NCI-H446 (cell line): ENCODE results near the gene WIPF3.

Source experiments
- DNase-seq, 2 experiments: peaks; one replicate each; lab custom pipeline; 2025; lab: John Stamatoyannopoulos, UW

WIPF3 gene, protein sequence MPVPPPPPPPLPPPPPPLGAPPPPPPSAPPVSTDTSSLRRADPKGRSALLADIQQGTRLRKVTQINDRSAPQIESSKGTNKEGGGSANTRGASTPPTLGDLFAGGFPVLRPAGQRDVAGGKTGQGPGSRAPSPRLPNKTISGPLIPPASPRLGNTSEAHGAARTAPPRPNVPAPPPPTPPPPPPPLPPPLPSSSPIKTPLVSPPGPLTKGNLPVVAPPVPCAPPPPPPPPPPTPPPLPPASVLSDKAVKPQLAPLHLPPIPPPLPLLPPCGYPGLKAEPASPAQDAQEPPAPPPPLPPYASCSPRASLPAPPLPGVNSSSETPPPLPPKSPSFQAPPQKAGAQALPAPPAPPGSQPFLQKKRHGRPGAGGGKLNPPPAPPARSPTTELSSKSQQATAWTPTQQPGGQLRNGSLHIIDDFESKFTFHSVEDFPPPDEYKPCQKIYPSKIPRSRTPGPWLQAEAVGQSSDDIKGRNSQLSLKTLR

DNA sequence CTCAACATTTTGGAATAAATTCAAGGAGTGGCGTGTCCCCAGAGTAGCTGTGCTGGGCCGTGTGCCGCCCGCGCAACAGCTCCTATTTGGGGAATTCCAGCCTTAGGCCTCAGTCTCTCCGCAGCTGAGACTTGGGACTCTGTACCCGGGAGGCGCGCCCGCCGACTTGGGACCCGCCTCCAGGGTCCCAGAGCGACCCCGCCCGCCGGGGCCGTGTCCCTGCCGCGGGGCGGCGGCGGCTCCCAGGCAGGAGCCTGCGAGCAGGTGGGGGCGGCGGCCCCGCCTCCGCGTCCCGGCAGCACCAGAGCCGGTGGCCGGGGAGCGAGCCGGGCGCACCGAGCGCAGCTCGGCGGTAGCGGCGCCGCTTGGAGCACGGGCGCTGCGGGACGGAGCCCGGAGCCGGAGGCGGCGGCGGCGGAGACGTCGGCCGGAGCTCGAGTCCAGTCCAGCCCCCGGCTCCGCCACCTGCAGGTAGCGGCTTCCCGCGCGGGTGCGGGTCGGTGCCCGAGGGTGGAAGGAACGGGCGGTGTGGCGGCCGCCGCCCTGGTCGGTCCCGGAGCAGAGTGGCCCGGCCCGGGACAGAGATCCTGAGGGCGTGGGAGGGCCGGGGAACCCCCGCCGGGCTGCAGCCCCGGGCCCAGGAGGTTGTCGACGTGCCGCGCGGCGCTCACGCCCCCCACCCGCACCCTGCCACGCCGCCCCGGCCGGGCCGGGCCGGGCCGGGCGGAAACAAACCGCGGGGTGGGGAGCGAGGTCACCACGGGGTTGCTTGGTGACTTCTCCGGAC is at the start of gene WIPF3:
WIPF3 (plus strand) TSS at position 301 of the 787 bp plus-strand sequence. CDS start 28,217 bp downstream, outside the sequence.
- no peak for DNase-seq

DNA sequence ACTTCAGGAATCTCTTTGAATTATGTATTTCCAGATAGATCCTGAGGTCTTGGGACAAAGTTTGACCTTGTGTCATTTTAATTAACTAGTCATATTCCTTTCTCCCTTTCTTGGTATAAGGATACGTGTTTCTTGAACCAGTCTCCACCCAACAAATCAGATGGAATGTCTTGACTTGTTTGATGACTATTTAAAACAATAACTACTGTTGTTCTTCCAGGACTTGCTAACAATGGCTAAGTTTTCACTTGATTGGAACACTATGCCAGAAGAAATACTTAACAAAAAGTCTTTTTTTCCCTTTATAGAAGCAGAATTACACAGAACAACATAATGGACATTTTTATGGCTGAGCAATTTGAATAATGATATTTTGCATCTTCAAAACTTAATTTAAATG is 43.0 kb upstream of the WIPF3 start:
- DNase-seq = no peak

DNA sequence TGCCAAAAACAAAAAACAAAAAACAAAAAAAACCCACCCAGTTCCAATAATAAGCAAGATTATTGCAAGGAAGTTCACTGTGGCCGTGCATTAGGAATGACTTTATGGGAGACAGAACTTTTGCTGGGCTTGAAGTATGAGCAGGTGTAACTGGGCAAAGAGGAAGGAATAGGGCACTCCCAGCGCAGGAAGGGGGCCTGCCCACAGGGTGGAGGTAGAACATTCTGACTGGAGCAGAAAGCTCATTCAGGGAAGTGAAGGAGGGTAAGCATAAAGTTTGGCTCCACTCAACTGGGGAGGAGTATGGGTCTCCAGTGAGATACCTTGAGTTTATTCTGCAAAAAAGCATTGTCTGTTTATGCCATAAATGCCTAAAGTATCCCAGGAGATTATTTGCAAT is 42.1 kb upstream of the WIPF3 start:
- DNase-seq = no peak

DNA sequence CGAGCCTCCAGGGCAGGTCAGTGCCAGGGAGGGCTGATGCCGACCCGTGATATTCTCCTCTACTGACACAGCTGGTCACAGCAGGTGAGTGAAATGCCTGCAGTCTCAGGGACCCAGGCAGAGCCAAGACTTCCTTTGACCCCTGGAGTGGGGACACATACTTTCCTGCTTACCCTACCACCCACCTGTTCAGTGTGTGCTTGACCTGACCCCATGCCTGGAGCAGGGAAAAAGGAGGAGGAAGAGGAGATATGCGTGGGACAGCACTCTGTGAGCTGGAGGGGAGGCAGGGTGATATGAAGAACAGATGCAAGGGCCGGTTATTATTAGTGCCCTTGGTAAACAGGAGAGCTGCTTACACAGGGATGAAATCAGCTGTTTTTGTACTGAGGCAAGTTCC is 40.8 kb upstream of the WIPF3 start:
- no peak for DNase-seq

DNA sequence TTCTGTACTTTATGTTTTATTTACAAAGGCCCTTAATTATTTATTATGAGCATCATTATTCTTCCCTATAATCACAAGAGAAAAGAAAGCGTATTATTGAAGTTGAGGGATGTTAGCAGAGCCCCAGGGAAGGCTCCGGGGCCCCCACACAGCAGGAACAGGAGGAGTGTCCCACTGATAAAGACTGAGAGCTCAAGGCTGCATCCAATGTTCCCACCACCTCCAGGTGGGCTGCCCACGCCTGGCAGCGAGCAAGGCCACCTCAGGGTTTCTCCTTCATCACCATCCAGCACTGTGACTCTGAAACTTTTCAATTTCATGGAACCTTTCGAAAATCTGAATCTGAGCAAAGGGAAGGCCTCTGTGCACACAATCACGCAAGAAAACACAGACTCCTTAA is 35.9 kb upstream of the WIPF3 start:
- DNase-seq = no peak

DNA sequence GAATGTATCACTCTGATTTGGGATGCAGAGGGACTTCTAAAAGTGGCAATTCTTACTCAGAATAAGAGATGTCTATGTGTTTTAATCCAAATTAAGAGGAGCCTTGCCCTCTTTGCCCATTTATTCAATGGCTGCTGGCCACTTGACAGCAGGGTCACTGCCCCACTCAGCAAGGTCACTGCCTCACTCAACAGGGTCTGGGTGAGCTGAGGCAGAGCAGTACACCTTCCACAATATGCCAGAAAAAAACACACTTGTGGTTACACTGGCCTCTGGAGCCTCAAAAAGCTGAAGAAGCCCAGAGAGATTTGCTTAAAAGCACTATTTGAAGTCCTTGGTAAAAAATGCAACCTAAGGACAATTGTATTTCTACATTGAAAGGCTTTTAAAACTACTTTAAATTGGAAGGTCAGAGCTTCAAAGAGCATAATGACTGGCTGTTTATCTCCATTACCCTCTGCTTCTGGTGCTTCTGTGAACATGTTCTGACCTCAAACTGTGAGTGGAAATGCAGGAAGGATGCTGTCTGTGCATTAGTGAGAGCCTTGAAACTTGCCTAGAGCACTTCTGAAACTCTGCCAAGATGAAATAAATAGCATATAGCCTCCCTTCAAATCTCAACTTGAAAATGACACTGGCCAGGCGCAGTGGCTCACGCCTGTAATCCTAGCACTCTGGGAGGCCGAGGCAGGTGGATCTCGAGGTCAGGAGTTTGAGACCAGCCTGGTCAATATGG is 35.1 kb upstream of the WIPF3 start:
- DNase-seq = no peak

DNA sequence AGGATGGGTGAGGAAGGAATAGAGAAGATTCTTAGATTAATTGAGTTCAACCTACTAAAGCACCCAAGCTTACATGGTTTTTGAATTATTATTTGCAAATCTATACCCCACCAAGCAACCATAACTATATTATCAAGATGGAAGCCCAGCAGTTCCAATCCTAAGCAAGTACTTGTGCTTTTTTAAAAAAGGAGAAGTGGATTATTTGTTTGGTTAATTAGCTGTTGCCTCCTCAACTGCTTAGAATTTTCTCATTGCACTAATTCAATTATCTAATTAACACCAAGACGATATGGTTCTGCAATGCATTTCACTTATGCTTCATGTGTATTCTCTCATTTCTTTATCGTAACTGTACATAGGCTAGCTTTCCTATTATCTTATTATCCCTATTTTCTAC is 27.3 kb upstream of the WIPF3 start:
- no peak for DNase-seq

DNA sequence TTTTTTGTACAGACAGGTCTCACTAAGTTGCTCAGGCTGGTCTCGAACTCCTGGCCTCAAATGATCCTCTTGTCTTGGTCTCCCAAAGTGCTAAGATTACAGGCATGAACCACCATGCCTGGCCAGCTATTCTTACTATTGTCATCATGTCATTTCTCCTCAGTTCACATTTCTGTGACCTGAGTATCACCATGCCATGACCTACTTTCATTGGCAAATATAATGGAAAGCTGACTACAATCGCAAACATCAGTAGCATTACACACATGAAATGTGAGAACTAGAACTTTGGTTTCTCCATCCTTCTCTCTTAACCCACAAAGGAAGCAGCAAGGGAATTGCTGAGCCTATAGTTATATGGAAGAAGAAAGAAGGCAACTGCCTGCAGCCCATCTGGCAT is 26.0 kb upstream of the WIPF3 start:
- no peak for DNase-seq

DNA sequence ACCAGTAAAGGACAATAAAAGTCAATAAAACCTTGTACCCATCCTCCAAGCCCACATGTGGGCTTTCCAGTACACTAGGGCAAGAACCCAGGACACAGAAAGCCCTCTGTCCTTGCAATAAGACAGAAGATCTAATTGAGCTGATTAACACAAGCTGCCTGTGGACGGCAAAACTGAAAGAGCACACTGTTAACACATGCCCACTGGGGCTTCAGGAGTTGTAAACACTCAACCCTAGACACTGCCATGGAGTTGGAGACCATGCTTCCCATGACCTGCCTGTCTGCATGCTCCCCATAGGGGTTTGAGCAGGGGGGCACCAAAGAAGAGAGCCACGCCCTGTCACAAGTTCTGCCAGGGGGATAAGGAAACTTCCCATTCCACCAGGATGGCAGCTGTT is 22.6 kb upstream of the WIPF3 start:
- DNase-seq = no peak

DNA sequence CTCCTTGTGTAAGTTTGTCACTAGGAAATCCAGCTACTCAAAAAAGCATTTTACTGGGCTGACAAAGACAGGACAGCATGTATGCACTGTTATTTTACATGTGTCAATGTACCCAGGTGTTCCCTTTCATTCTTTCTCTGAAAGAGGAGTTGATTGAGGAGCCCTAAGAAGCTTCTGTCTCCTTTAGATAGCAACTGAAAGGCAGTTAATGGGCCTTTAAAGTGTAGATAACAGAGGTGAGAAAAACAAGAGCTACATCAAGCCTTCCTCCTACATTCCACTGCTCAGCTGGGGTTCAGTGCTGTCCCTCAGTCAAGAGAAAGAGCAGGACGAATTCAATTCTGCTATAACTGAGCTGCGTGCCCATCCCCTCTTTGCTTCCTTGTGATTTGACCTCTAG is 12.8 kb upstream of the WIPF3 start:
- DNase-seq = no peak

DNA sequence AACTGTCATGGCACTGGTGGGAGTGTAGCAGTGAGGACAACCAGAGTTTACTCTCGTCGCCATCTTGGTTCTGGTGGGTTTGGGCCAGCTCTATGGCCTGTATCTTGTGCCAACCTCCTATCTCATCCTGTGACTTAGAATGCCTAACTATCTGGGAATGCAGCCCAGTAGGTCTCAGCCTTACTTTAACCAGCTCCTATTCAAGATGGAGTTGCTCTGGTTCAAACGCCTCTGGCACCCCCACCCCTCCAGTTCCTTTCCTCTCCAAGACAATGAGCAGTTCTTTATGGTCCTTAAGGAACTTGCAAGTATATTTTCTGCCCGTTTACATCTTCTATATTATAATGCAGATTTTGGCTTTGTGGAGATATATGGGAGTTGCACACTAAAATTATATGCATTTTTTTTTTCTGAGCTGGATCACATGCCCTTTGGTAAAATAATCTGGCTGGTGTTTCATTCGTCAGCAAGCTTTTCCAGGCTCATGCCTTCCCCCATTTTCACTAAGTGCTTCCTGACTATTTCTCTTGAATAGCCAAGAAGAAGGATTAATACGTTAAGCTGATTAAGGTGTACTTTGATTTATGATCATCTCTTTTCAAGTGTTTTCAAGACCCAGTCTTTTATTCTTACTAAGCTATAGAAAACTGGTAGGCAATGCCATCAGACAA is 11.2 kb upstream of the WIPF3 start:
- DNase-seq = no peak

DNA sequence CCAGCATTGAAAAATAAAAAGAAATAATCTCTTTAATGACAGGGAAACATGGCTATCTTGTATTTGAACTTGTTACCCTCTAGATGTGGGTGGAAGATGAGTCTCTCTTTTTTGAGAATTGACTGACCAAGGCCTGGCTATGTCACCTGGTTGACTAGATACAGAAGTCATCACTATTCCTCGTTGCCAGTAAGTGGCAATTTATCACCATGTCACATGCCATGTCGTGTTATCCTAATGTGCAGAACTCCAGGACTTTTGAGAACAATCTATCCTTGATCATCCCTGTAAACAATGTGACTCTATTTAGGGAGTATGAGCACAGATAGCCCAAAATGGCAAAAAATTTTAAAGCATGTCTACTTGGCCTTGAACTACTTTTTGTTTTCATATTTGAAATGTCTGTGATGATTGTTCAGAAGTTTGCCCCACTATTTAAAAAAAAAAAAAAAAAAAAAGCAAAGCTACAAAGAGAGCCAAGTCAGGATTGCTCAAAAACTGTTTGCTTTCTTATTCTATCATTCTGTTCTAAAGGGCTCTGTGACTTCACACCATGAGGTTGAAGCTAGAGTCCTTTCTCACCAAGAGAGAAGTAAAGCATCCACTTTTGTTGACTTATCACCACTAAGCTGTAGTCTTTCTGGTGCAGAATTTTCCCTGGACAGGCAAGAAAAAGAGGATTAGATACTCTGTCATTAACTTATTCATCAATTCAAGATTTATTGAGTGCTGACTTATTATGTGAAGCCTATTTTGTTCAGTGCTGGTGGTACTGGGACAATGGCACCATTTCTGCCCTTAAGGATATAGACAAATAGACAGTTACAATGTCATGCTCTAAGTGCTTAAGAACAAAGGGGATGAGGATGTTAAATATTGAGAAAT is 10.4 kb upstream of the WIPF3 start:
- DNase-seq = no peak

DNA sequence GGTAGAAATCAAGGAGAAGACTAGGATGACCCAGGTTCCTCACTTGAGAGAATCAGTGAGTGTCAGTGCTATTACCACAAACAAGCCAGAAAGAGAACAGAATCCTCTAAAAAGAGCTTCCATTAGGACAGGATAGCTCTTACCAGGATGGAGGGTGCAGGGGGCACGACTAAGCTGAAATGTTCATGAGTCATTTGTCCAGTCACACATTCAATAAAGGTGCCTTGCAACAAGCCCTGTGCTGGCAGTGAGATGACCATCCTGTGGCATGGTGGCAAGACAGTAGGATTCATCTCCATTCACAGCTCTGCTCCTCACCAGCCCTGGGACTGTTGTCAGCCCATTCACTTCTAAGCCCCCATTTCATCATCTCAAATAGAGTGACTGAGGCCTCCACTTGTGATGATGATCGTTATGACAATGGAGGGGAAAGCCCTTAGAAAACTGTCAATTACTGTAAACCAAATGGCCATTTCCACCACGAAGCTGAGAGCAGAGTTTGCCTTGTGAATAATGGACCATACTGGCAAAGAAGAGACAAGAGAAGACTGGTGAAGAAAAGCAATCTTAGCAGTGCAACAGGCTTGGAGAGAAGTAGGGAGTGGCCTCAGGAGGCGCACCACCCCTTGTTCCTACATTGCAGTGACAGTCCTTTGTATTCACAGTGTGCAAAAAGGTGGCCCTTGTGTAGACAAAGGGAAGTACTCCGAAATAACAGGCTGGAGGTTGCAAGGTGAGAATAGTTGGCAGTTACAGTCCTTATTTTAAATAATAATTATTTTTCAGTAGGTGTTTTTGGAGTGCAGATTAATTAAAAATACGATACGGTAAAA is 9.0 kb upstream of the WIPF3 start:
- no peak for DNase-seq

DNA sequence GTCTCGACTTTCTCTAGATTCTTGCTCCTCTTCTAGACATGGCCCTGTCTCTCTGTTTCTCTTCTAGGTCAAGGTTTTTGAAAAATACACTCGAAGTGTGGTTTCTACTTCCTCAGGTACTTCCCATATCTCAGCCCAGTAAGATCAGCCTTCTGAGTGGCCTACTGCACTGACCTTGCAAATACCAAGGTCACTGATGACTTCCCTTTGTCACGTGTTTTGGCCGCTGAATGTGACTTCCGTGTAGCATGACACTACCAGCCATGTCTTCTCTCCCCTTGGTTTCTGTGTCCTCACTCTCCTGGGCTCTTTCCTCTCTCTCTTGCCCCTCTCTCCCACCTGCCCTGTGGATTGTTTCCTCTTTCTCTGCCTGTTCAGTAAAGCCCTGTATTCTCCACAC is 7.9 kb upstream of the WIPF3 start:
- DNase-seq = no peak

DNA sequence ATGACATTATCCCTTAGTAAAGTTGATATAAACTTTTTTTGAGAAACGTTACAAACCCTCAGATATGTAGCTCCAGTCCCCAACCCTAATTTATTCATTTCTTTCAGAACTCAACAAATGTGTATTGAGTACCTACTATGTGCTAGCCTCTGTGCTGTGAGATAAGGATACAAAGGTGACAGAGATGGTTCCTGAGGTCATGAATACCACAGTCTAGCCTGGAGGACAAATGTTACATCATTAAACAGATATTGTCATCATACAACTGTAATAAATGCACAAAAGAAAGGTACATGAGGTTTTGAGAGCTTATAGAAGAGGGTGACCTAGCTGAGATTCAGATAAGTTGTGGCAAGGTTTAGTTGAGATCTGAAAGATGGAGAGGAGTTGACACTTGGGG is 4.4 kb upstream of the WIPF3 start:
- no peak for DNase-seq

DNA sequence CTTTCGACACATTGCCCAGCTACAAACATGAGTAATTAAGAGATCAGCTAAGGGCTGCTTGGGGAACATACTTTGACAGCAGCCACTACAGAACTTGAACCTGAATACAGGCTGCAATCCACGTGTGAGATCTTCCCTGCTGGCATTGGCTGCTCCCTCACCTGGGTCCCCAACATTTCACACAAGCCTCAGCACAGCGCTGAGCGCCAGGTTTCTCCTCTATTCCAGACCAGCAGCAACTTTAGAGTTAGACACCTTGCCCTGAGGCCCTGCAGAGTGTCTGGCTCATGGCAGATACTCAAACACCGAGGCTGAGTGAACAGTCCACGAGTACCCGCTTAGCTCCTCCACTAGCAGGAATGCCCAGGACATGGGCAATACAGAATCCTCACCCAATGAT is 1.3 kb upstream of the WIPF3 start:
- no peak for DNase-seq

DNA sequence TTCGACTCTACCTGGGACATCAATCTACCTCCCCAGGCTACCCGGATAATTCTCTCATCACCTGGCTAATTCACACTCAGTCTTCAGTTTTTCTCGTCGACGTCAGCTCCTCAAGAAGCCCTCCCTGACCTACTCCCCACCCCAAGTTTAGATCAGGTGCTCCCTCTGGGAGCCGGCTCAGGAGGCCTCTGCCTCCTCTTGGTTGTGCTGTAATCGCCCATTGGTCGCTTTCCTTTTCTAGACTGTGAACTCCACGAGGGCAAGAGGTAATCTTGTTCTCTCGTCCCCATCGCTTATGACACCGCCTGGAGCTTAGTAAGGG is 461 bp upstream of the WIPF3 start:
- DNase-seq = no peak

DNA sequence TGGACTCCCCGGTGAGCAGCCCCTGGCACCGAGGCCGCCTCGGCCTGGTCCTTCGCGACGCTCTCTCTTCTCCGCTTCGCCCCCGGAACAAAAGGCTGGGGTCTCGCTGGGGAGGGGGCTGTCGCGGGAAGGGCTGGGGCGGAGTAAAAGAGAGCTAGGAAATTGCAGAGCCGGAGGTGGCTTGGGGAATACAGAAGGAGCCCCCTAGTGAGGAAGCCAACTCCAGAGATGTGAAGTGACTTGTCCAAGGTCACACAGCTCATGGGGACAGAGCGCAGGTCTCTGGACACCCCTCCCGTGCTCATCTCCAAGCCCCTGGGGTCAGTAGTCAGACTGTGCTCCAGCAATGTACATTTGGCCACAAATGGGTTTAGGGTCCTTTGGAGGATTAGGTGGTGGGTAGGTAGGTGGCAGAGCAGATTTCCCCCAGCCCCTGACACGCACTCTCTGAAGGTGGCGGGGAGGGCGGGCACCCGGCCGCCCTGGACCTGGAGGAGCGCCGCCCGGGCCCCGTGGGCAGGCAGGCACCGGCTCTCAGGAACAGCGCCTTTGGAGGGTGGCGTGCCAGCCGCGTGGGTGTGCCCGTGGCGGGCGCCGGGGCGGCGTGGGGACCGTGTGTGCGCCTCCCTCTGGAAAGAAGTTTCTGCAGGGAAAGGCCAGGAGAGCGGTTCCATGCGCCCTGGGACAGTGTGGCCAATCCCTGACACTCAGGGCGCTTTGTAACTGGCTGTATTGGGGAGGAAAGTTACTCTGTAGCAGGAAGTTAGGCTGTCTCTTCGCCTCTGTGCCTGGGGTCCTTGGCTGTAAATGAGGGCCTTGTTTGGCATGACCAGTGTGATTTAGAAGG is 910 bp downstream of the WIPF3 start:
- no peak for DNase-seq

DNA sequence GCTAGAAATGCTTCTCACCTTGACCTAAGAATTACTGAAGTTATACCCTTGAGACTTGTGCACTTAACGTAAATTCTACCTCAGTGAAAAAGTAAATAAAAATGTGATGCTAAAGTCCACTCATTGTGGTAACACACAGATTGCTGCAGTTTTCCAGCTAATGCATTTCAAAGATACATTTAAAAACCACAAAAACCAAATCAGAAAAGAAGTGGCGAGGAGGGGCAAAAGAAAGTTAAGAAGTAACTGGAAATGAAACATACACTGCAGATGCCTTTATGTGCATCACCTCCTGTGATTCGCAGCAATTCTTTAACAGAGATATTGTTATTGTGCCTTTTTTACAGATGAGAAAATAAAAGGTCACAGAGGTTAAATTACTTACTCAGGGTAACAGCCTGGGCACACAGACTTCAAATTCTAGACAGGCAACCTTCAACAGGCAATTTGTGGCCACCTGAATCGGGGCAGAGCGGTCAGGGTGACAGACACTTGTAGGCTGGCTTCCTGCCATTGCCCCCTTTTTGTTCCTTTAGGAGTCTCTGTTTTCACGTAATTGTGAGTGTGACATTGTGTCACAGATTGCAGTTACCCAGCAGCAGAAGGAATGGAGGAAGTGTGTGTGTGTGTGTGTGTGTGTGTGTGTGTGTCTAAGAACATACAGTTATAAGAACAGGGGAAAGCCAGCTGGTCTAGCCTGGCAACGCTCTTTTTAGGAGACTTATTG is 1.9 kb downstream of the WIPF3 start:
- no peak for DNase-seq
